GM21423 (cell line): ENCODE measurements around the gene CHD1.

Source experiments
- ATAC-seq: cut with Tn5 transposase; IDR thresholded peaks from one replicate; pipeline ENCODE4 v1.9.1; 2021; ENCODE audit warnings: mild to moderate bottlenecking, moderate library complexity; ENCODE audit not compliant: unreplicated experiment

The CHD1 gene

GRCh38 chr5:98825582-98826375 is 103.0 kb downstream of the CHD1 start:
- ATAC-seq = no peak

- ATAC-seq = no peak
Measured at GRCh38 chr5:98816582-98817222, 112.1 kb downstream of the CHD1 start.

GRCh38 chr5:98813755-98814154 is 115.1 kb downstream of the CHD1 start:
- no peak for ATAC-seq

GRCh38 chr5:98810206-98810605 is 118.6 kb downstream of the CHD1 start:
- ATAC-seq = no peak

- no peak for ATAC-seq
Measured at GRCh38 chr5:98807806-98808205, 121.0 kb downstream of the CHD1 start.

- no peak for ATAC-seq
Measured at GRCh38 chr5:98805070-98805469, 123.7 kb downstream of the CHD1 start.

GRCh38 chr5:98804066-98804465 is 124.7 kb downstream of the CHD1 start:
- no peak for ATAC-seq
